GM12878 (cell line): ENCODE results near the gene ADAMTSL4. TPM values are rescaled to one million over a fixed set of nuclear protein-coding genes. Genes with fewer than 3 reads are reported as not detected.

ENCODE experiments used
- ATAC-seq: fragments of 200-7000 bp; cut with Tn5 transposase; 3 replicates; pipeline ENCODE4 v1.9.1; 2020; ENCODE audit warnings: mild to moderate bottlenecking, moderate library complexity
- BruUV-seq: library from RNA; stranded (reverse); fragments of 400-500 nt; replicated peaks from 2 replicates; lab custom pipeline; 2021; lab: Mats Ljungman, UMichigan
- CTCF ChIA-PET: fragments of 300-600 bp; sonication (Branson Sonifier 250); formaldehyde crosslinking; extraction: SDS; loops from one replicate; lab custom pipeline; 2021; ENCODE audit warnings: inconsistent platforms; lab: Yijun Ruan, JAX
- POLR2A ChIA-PET: fragments of 350-600 bp; formaldehyde crosslinking; extraction: SDS; loops from one replicate; lab custom pipeline; 2021; ENCODE audit warnings: inconsistent platforms; lab: Charles Lee
- RAD21 ChIA-PET: fragments of 300-600 bp; sonication (Branson Sonifier 250); formaldehyde crosslinking; loops from one replicate; lab custom pipeline; 2023; ENCODE audit warnings: antibody characterized with exemption; ENCODE audit not compliant: unreplicated experiment; lab: Charles Lee
- SMC1A ChIA-PET: fragments of 300-600 bp; sonication (Branson Sonifier 250); formaldehyde crosslinking; loops from one replicate; lab custom pipeline; 2023; ENCODE audit not compliant: unreplicated experiment, uncharacterized antibody; lab: Charles Lee
- DNase-seq: peaks from one replicate; pipeline ENCODE4 v3.0.0-alpha.2; 2011; ENCODE audit warnings: low read depth, low spot score
- FAIRE-seq: peaks from 3 replicates; lab custom pipeline; 2011; peaks lifted over from hg19 to GRCh38; lab: Jason Lieb, UNC
- H2AFZ ChIP-seq: 2 replicates; pipeline ENCODE4 v1.6.0; 2011; ENCODE audit warnings: low read depth, low read length, control low read depth; ENCODE audit not compliant: control insufficient read depth
- H3K27ac ChIP-seq: 2 replicates; pipeline ENCODE4 v1.5.1; 2011; ENCODE audit warnings: control low read depth; ENCODE audit not compliant: control insufficient read depth, insufficient read depth
- H3K27me3 ChIP-seq, 2 experiments: replicated peaks in 1 of 2; 2 replicates each; pipeline versions ENCODE4 v1.6.0 to v1.6.1; 2011; ENCODE audit warnings: low read length in 1 of 2; ENCODE audit not compliant: control insufficient read depth in 2 of 2, insufficient read depth in 2 of 2
- H3K36me3 ChIP-seq, 2 experiments: 2 replicates each; pipeline ENCODE4 v1.5.1; 2011; ENCODE audit warnings: low read length in 1 of 2; ENCODE audit not compliant: control insufficient read depth in 2 of 2, insufficient read depth in 2 of 2
- H3K4me1 ChIP-seq: 2 replicates; pipeline ENCODE4 v1.6.1; 2011; ENCODE audit warnings: mild to moderate bottlenecking, low read length, moderate library complexity, mixed read lengths; ENCODE audit not compliant: control insufficient read depth, insufficient read depth
- H3K4me2 ChIP-seq: 2 replicates; pipeline ENCODE4 v1.6.0; 2011; ENCODE audit warnings: control low read depth; ENCODE audit not compliant: control insufficient read depth, insufficient read depth
- H3K4me3 ChIP-seq: fragments of 200-600 bp; sonication (generic); 2 replicates; pipeline ENCODE4 v1.5.1; 2016
- H3K79me2 ChIP-seq: 2 replicates; pipeline ENCODE4 v1.6.0; 2011; ENCODE audit warnings: low read length; ENCODE audit not compliant: control insufficient read depth, insufficient read depth
- H3K9ac ChIP-seq: 2 replicates; pipeline ENCODE4 v1.8.0; 2011; ENCODE audit warnings: low read length, control low read depth, mixed read lengths; ENCODE audit not compliant: control insufficient read depth, insufficient read depth
- H3K9me3 ChIP-seq: replicated peaks from 3 replicates; pipeline ENCODE4 v1.5.1; 2011; ENCODE audit warnings: mild to moderate bottlenecking, low read length; ENCODE audit not compliant: control insufficient read depth, insufficient read depth
- H4K20me1 ChIP-seq: 2 replicates; pipeline ENCODE4 v1.6.0; 2011; ENCODE audit not compliant: control insufficient read depth, insufficient read depth
- IRF5 ChIP-seq: fragments of 450-650 bp; IDR thresholded peaks from 2 replicates; pipeline ENCODE4 v1.6.1; 2017; ENCODE audit warnings: borderline replicate concordance
- NBN ChIP-seq: fragments of 450-650 bp; IDR thresholded peaks from 2 replicates; pipeline ENCODE4 v1.6.1; 2016
- NFYB ChIP-seq: IDR thresholded peaks from 2 replicates; pipeline ENCODE4 v1.6.1; 2011; ENCODE audit warnings: low read depth, mild to moderate bottlenecking, low read length, improper control_type of control experiment, moderate library complexity; ENCODE audit not compliant: insufficient read depth
- POLR2A ChIP-seq: IDR thresholded peaks from 2 replicates; pipeline ENCODE4 v1.6.1; 2011; ENCODE audit warnings: low read depth, mild to moderate bottlenecking, low read length
- POLR2AphosphoS2 ChIP-seq: IDR thresholded peaks from 2 replicates; pipeline ENCODE4 v1.6.1; 2011; ENCODE audit warnings: low read depth, mild to moderate bottlenecking, low read length, improper control_type of control experiment, moderate library complexity
- POLR2AphosphoS5 ChIP-seq: IDR thresholded peaks from 2 replicates; pipeline ENCODE4 v1.6.1; 2011; ENCODE audit warnings: mild to moderate bottlenecking, low read length, inconsistent platforms
- SREBF1 ChIP-seq: IDR thresholded peaks from 2 replicates; pipeline ENCODE4 v1.6.1; 2012; ENCODE audit warnings: mild to moderate bottlenecking, low read length
- ZBED1 ChIP-seq: IDR thresholded peaks from 2 replicates; pipeline ENCODE4 v1.6.1; 2016; ENCODE audit warnings: borderline replicate concordance
- WGBS: methylation state at CpG from one replicate; pipeline ENCODE4 v1.1.6; 2016; ENCODE audit warnings: low lambda C conversion rate; ENCODE audit not compliant: insufficient replicate concordance, insufficient coverage; ENCODE audit errors: missing lambda C conversion rate; 5-methylcytosine and 5-hydroxymethylcytosine counted together
- in situ Hi-C: fragments of 300-500 bp; cut with MboI; formaldehyde crosslinking; loops from 9 replicates; pipeline ENCODE4 v1.14.3; 2018; ENCODE audit warnings: mixed read lengths
- intact Hi-C: fragments of 100-400 bp; cut with micrococcal nuclease; formaldehyde crosslinking; loops from one replicate; pipeline ENCODE4 v1.14.2; 2022; ENCODE audit not compliant: unreplicated experiment
- polyA plus RNA-seq, 11 experiments: library from polyadenylated mRNA; depleted of rRNA in 4 of 11; unstranded in 6 of 11; stranded (reverse) in 5 of 11; fragments of >200 nt; fragmentation: Nextera tagmentation in 4 of 11; fragmentation: Illumina TruSeq in 1 of 11; extraction: Ambion mirVana in 4 of 11; extraction: Trizol in 1 of 11; gene quantifications; 1 replicate in 1 of 11; 2 replicates in 10 of 11; pipeline versions ENCODE4 v1.2.1 to v1.2.3, GENCODE V29; 2011 to 2016; ENCODE audit warnings: inconsistent platforms in 2 of 11, missing spikeins in 2 of 11, low read depth in 1 of 11
- total RNA-seq, 4 experiments: library from RNA; depleted of rRNA in 3 of 4; stranded (reverse); fragments of >200 nt in 3 of 4; fragmentation: Illumina TruSeq in 1 of 4; extraction: Trizol in 1 of 4; gene quantifications; 2 replicates each; pipeline versions ENCODE4 v1.2.1 to v1.2.3, GENCODE V29; 2013 to 2021

ADAMTSL4 gene
- total and polyA plus RNA-seq, 10 of the 15 experiments (the other 5 are each of a cell fraction or from before 2014, with no cell fraction given), result 0.04 to 0.15 (median 0.05) TPM; not detected in 5

DNA sequence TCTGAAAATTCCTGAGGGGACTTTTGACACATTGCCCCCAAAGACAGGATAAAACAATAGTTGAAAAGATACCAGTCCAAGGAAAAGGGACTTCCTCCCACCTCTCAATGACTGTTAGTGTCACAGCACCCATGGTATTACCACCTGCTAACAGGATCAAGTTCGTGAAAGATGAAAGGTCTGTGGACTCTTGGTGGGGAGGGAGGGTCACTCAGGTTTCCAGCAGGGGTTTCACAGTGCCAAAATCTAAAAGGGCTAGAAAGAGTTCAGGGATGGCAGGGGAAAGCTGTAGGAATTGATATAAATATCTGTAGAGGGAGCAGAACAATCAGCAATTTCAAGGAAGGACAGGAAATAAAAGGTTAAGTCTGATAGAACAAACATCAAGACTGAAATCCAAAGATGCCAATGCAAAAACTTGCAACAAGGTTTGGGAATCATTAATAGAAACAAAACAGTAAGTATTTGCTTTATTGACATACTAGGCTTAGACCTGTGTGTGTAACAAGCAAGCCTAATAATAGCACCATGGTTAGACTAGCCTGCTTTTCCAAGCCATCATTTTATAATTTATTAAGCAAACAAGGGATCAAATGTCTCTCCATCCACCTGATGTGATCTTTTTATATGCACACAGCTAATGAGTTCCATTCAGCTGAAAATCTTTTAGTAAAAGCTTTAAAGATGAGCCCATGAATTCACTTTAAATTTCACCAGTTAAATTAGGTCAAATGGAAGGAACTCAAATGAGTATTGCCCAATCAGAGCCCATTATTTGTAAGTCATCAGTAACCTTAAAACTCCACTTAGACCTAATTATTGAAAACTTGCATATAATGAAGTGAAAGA is 26.5 kb downstream of the ADAMTSL4 start:
- BruUV-seq, result no TSS peak
- Histone ChIP-seq H3K36me3 (peaks cover 9 to 12% of the 10 kb centered on the region in 2 experiments), H2AFZ (no peak overlapping the region), H3K9ac (peak overlapping the region; percentile 93), H3K9me3 (no peaks in the 10 kb centered on the region), H4K20me1 (peaks cover 12% of the 10 kb centered on the region), H3K4me3 (peak overlapping the region; percentile 85)
- POLR2A ChIA-PET, result interaction anchor here (0.5 to 10.5 kb wide), 4 partner anchors 10 to 160 kb away, joined by 3 to 324 read pairs (median 12); no protein-coding TSS in a partner anchor
- no peak for TF ChIP-seq NFYB
- 0 out of 2 replicates have a peak, but pooled peaks have one; percentile 8 for TF ChIP-seq NBN
- TF ChIP-seq ZBED1, result 0 out of 2 replicates have a peak, but pooled peaks have one; percentile 20
- TF ChIP-seq POLR2AphosphoS5, result peak; percentile 53; the same call in 1 of the 2 replicates
- TF ChIP-seq SREBF1, result no peak
- TF ChIP-seq POLR2A, result 0 out of 2 replicates have a peak, but pooled peaks have one; percentile 28
- TF ChIP-seq IRF5, result no peak
- 0 out of 2 replicates have a peak, but pooled peaks have one; percentile 29 for TF ChIP-seq POLR2AphosphoS2
- TF ChIP-seq, all 136 proteins: peak for 5
- FAIRE-seq (no peak), DNase-seq (no peak), ATAC-seq (no peak)
- CTCF ChIA-PET, result interaction anchor here (3.8 to 16.3 kb wide), 2 partner anchors 12 to 45 kb away, joined by 28 to 289 read pairs; no protein-coding TSS in a partner anchor
- intact Hi-C loops, result loop anchor here (1.0 kb wide), 1 partner anchor 12 kb away; no protein-coding TSS in a partner anchor
- WGBS, result 5% methylated on average over 1 of the region's 1 CpG
- RAD21 ChIA-PET, result interaction anchor here (0.6 to 14.4 kb wide), 9 partner anchors 10 to 420 kb away, joined by 3 to 387 read pairs (median 4); partner anchors contain the start of genes ENSA and GOLPH3L
- in situ Hi-C loops, result no loop called here
- SMC1A ChIA-PET, result interaction anchor here (1.1 to 13.6 kb wide), 6 partner anchors 12 to 54 kb away, joined by 3 to 388 read pairs (median 10); partner anchors contain the start of gene ENSA
- no peaks in the 10 kb centered on the region for H3K27me3 ChIP-seq
- H3K27ac ChIP-seq, result peak overlapping the region; percentile 96
- peak overlapping the region; percentile 48 for H3K4me2 ChIP-seq
- H3K4me1 ChIP-seq, result peaks cover 20% of the 10 kb centered on the region
- peaks cover 94% of the 10 kb centered on the region for H3K79me2 ChIP-seq
